K562 (cell line): Measurements from ENCODE around the gene NPEPL1. TPM values are rescaled to one million over a fixed set of nuclear protein-coding genes. Genes with fewer than 3 reads are reported as not detected.

Experiments used
- CBFA2T3 ChIP-seq: fragments of 450-650 bp; IDR thresholded peaks from 2 replicates; pipeline ENCODE4 v1.6.1; 2017
- ETV5 ChIP-seq: sonication (generic); formaldehyde crosslinking; IDR thresholded peaks from 2 replicates; pipeline ENCODE4 v1.4.0; 2020; ENCODE audit warnings: low read depth, mild to moderate bottlenecking, missing genetic modification reagents
- KDM2B ChIP-seq: fragments of 250-450 bp; sonication (Bioruptor Pico); IDR thresholded peaks from 2 replicates; pipeline ENCODE4 v1.8.0; 2021; ENCODE audit warnings: mild to moderate bottlenecking, moderate library complexity
- KDM4B ChIP-seq, 2 experiments: fragments of 450-650 bp in 1 of 2; sonication (generic) in 1 of 2; IDR thresholded peaks; 2 replicates each; pipeline ENCODE4 v1.6.1; 2016 to 2017; ENCODE audit warnings: borderline replicate concordance in 2 of 2, antibody characterized with exemption in 1 of 2, low read depth in 1 of 2, mild to moderate bottlenecking in 1 of 2
- KLF13 ChIP-seq: fragments of 450-650 bp; IDR thresholded peaks from 2 replicates; pipeline ENCODE4 v1.6.1; 2016; ENCODE audit warnings: missing genetic modification characterization, low read depth, mild to moderate bottlenecking, missing compliant biosample characterization, moderate library complexity, borderline replicate concordance
- MED1 ChIP-seq: sonication (generic); formaldehyde crosslinking; IDR thresholded peaks from 2 replicates; pipeline ENCODE4 v1.8.1; 2023; ENCODE audit warnings: missing genetic modification reagents, borderline replicate concordance
- NR1H2 ChIP-seq: sonication (generic); formaldehyde crosslinking; IDR thresholded peaks from 2 replicates; pipeline ENCODE4 v1.4.0; 2020; ENCODE audit warnings: mild to moderate bottlenecking, missing genetic modification reagents
- PHF21A ChIP-seq: fragments of 450-650 bp; IDR thresholded peaks from 2 replicates; pipeline ENCODE4 v1.6.1; 2017; ENCODE audit warnings: low read depth, borderline replicate concordance
- SMARCB1 ChIP-seq: IDR thresholded peaks from 2 replicates; pipeline ENCODE4 v1.6.1; 2011; ENCODE audit warnings: improper control_type of control experiment, low read depth; ENCODE audit not compliant: insufficient read length
- ZNF668 ChIP-seq: fragments of 250-450 bp; sonication (Bioruptor Pico); IDR thresholded peaks from 2 replicates; pipeline ENCODE4 v1.8.0; 2022; ENCODE audit warnings: mild to moderate bottlenecking, inconsistent platforms
- ZSCAN29 ChIP-seq: fragments of 450-650 bp; IDR thresholded peaks from 2 replicates; pipeline ENCODE4 v1.6.1; 2017
- polyA plus RNA-seq, 8 experiments: library from polyadenylated mRNA; depleted of rRNA in 4 of 8; stranded (reverse) in 5 of 8; unstranded in 3 of 8; fragments of >200 nt; fragmentation: Nextera tagmentation in 2 of 8; fragmentation: Illumina TruSeq in 1 of 8; extraction: Ambion mirVana in 2 of 8; extraction: Trizol in 1 of 8; gene quantifications; 2 replicates each; pipeline versions ENCODE4 v1.2.1 to v1.2.3, GENCODE V29; 2011 to 2014; ENCODE audit warnings: inconsistent platforms in 1 of 8, missing spikeins in 1 of 8
- total RNA-seq, 7 experiments: library from RNA; depleted of rRNA in 6 of 7; stranded (reverse); fragments of >200 nt in 6 of 7; fragmentation: Illumina TruSeq in 2 of 7; extraction: Trizol in 2 of 7; gene quantifications; 2 replicates each; pipeline versions ENCODE4 v1.2.1 to v1.2.3, GENCODE V29; 2011 to 2021; ENCODE audit warnings: low replicate concordance in 1 of 7
- TF ChIP-seq, protein P1 (sequence below), 2 experiments: IDR thresholded peaks; 2 replicates each; pipeline ENCODE4 v1.6.1; 2011; ENCODE audit warnings: borderline replicate concordance in 1 of 2, control low read depth in 1 of 2, low read depth in 1 of 2, low read length in 1 of 2, mild to moderate bottlenecking in 1 of 2, mixed read lengths in 1 of 2, moderate library complexity in 1 of 2; ENCODE audit not compliant: insufficient read depth in 1 of 2, insufficient read length in 1 of 2, poor library complexity in 1 of 2, severe bottlenecking in 1 of 2; ENCODE audit errors: extremely low read depth in 1 of 2
- TF ChIP-seq, protein P2 (sequence below): fragments of 250-450 bp; sonication (Bioruptor Pico); IDR thresholded peaks from 2 replicates; pipeline ENCODE4 v1.5.0; 2021; ENCODE audit warnings: mild to moderate bottlenecking, moderate library complexity
- TF ChIP-seq, protein P3 (sequence below): sonication (generic); formaldehyde crosslinking; IDR thresholded peaks from 2 replicates; pipeline ENCODE4 v1.8.0; 2023; ENCODE audit warnings: mild to moderate bottlenecking, missing genetic modification reagents
- TF ChIP-seq, protein P4 (sequence below), 2 experiments: fragments of 450-650 bp in 1 of 2; sonication (generic) in 1 of 2; formaldehyde crosslinking in 1 of 2; IDR thresholded peaks in 1 of 2; conservative IDR thresholded peaks in 1 of 2; 2 replicates each; pipeline versions ENCODE4 v1.6.1 to v1.8.1; 2016 to 2023; ENCODE audit warnings: mild to moderate bottlenecking in 2 of 2, moderate library complexity in 2 of 2, inconsistent platforms in 1 of 2, missing genetic modification reagents in 1 of 2

The NPEPL1 gene
- total and polyA plus RNA-seq, 9 of the 15 experiments (the other 6 are each of a cell fraction or from before 2014, with no cell fraction given): 0.04 to 5.6 (median 0.94) TPM

DNA sequence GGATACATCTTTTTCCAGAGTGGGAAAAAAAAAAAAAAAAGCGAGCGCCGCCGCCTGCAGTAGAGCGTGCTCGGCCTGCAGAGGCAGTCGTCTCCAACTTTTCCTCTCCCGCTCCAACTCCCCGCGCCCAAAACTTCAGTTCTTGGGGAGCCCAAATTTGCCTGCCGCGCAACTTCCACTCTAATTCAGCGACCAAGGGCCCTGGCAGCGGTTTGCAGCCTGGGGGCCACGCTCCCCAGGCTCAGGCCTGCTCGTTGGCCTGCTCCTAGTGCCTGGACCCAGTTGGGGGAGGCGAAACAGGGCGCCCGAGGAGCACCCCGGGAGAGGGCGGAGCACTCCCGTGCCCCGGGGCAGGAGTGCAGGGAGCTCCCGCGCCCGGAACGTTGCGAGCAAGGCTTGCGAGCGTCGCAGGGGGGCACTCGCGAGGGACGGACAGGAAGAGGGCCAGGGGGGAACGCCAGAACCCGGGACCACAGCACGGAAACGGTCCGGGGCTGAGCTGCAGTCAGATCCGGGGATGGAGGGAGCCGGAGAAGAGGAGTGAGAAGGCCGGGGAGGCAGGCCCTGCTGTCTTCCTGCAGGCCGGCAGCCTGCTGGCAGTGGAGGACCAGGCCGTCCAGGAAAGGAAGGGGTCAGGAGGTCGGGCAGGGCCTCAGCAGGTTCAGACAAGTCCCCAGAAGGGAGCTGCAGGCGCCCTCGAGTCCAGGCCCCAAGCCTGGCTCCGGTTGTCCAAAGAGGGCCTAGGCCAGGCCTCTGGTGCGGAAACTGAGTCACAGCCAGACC is 41.6 kb upstream of the NPEPL1 start, which contains the start of gene STX16 (continued):
- TF ChIP-seq, protein P1, sequence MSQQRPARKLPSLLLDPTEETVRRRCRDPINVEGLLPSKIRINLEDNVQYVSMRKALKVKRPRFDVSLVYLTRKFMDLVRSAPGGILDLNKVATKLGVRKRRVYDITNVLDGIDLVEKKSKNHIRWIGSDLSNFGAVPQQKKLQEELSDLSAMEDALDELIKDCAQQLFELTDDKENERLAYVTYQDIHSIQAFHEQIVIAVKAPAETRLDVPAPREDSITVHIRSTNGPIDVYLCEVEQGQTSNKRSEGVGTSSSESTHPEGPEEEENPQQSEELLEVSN (IDR thresholded peaks at IDR 0.05; ENCODE audit: borderline replicate concordance in 1 of 2, extremely low read depth in 1 of 2, insufficient read depth in 1 of 2, insufficient read length in 1 of 2, low read depth in 1 of 2, low read length in 1 of 2, poor library complexity in 1 of 2, severe bottlenecking in 1 of 2): peak; percentile 17 to 57
- TF ChIP-seq ZNF668 (CRISPR knock-in tag) (no peak), SMARCB1 (no peak), KDM2B (CRISPR knock-in tag) (no peak), PHF21A (peak; percentile 88; the same call in 1 of the 2 replicates), NR1H2 (CRISPR knock-in tag) (0 out of 2 replicates have a peak, but pooled peaks have one; percentile 83), MED1 (CRISPR knock-in tag) (no peak), ETV5 (CRISPR knock-in tag) (peak; percentile 67; the same call in 1 of the 2 replicates), KLF13 (tag) (peak; percentile 89; the same call in 1 of the 2 replicates), CBFA2T3 (peak; percentile 33; the same call in 1 of the 2 replicates), KDM4B (IDR thresholded peaks at IDR 0.05; ENCODE audit: borderline replicate concordance in 2 of 2, low read depth in 1 of 2) (peak in 1 of 2 experiments; percentile 100; a peak in 2 of 4 replicates), ZSCAN29 (no peak)
- TF ChIP-seq, protein P2, sequence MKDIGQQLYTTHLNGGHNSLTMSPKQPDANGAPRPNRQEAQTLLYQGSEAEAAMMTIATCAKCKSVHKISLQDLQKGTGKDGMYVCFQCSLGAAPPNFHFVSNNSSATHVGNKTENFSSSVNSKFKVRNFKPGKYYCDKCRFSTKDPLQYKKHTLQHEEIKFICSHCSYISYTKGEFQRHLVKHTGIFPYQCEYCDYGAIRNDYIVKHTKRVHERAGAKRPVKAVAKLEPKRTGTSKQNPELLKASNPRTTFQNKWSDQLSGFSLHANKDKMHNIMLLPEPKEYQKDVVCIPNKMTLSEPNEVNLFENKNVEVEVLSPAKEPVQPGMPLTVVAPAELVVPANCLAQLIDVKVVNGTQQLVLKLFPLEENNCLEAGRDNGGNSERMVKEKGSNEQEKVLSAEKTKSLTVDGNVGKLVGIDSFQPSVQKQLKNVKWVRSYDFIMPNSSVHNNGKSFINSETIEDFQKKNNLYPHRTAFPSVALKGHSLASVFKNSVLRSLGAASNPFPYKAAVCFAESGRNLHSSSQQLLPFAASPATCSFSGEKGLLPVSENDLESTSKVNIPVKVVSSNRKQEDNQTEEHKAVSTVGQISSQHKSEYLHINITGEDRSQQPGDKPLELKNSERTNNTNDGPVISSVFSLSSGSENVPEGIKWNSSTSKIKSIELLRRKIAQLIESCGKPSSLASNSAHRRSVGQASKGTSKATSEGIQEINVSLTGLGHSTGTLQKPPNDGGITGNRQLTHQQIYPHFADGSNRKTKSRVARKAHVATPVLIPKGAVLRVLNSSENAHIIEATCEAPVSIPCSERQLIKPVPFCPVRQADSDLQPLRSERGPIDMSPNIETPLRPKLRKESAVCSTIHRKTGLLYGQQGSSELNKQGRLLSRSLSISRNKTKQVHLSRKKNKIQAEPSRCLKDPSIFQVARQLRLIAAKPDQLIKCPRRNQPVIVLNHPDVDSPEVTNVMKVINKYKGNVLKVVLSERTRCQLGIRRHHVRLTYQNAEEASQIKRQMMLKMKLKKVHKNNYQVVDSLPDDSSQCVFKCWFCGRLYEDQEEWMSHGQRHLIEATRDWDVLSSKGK (CRISPR knock-in tag): no peak
- TF ChIP-seq, protein P3, sequence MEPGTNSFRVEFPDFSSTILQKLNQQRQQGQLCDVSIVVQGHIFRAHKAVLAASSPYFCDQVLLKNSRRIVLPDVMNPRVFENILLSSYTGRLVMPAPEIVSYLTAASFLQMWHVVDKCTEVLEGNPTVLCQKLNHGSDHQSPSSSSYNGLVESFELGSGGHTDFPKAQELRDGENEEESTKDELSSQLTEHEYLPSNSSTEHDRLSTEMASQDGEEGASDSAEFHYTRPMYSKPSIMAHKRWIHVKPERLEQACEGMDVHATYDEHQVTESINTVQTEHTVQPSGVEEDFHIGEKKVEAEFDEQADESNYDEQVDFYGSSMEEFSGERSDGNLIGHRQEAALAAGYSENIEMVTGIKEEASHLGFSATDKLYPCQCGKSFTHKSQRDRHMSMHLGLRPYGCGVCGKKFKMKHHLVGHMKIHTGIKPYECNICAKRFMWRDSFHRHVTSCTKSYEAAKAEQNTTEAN (CRISPR knock-in tag): peak; percentile 82; the same call in 1 of the 2 replicates
- TF ChIP-seq, protein P4, sequence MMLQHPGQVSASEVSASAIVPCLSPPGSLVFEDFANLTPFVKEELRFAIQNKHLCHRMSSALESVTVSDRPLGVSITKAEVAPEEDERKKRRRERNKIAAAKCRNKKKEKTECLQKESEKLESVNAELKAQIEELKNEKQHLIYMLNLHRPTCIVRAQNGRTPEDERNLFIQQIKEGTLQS (IDR thresholded peaks at IDR 0.05): no peak; the same call in 1 of the 2 replicates
- TF ChIP-seq, protein P4 (CRISPR knock-in tag; conservative IDR thresholded peaks at IDR 0.05): peak; percentile 83; the same call in 1 of the 2 replicates
